DMS79 (cell line): ENCODE data around the gene NDC1.
"Not testable (repeated sequence)": the region's sequence is repeated elsewhere in the genome, so short reads cannot be mapped to it uniquely, and the experiment has no call there.

Experiments
- DNase-seq: peaks from one replicate; lab custom pipeline; 2025; lab: John Stamatoyannopoulos, UW

NDC1 gene

GRCh38 chr1:53765657-53766056 is 72.4 kb downstream of the NDC1 start:
- no peak for DNase-seq

DNA sequence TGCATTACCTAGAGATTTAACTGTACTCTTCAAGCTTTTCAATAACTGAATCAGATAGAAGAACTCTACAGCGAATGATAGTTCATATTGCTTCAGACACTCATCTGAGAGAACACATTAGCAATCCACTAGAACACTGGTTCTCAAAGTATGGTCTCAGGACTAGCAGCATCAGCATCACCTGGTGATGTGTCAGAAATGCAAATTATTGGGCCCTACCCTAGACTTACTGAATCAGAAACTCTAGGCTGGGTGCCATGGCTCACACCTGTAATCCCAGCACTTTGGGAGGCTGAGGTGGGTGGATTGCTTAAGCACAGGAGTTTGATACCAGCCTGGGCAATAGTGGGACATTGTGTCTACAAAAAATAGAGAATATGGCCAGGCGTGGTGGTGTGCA is 74.2 kb downstream of the NDC1 start:
- no peak for DNase-seq

DNA sequence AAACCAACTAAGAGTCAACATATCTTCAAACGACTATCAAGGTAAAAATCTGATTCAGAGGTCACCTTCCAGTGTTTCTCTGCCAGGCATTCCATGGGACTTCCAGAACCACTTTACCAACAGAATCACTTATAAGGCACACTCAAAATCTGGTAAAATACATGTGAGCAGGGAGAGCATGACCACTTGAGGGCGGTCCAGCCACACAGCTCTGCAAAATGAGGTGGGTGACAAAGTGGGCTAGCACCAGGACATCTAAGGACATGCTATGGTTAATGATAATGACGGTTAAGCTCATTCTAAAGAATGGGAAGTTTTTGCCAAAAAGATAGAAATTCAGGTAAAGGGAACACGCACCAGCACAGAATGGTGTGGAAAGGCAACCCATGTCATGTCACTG is 74.6 kb downstream of the NDC1 start:
- no peak for DNase-seq

- DNase-seq: not testable (repeated sequence)
Observed at GRCh38 chr1:53760497-53760896, 77.6 kb downstream of the NDC1 start.

- no peak for DNase-seq
Observed at GRCh38 chr1:53755874-53756273, 82.2 kb downstream of the NDC1 start.

GRCh38 chr1:53754484-53755312 is 83.4 kb downstream of the NDC1 start:
- peak; percentile 3 for DNase-seq

- no peak for DNase-seq
Observed at GRCh38 chr1:53752281-53752680, 85.8 kb downstream of the NDC1 start.

GRCh38 chr1:53747841-53748240 is 90.3 kb downstream of the NDC1 start:
- DNase-seq: no peak

GRCh38 chr1:53740621-53741105 is 97.4 kb downstream of the NDC1 start:
- no peak for DNase-seq

GRCh38 chr1:53739109-53739681 is 98.9 kb downstream of the NDC1 start, which contains the start of gene GLIS1:
Gene GLIS1, minus strand, starts transcription at chr1:53739164. Its CDS starts 1,100 bp downstream, at chr1:53738064.
- peak; percentile 13 for DNase-seq

DNA sequence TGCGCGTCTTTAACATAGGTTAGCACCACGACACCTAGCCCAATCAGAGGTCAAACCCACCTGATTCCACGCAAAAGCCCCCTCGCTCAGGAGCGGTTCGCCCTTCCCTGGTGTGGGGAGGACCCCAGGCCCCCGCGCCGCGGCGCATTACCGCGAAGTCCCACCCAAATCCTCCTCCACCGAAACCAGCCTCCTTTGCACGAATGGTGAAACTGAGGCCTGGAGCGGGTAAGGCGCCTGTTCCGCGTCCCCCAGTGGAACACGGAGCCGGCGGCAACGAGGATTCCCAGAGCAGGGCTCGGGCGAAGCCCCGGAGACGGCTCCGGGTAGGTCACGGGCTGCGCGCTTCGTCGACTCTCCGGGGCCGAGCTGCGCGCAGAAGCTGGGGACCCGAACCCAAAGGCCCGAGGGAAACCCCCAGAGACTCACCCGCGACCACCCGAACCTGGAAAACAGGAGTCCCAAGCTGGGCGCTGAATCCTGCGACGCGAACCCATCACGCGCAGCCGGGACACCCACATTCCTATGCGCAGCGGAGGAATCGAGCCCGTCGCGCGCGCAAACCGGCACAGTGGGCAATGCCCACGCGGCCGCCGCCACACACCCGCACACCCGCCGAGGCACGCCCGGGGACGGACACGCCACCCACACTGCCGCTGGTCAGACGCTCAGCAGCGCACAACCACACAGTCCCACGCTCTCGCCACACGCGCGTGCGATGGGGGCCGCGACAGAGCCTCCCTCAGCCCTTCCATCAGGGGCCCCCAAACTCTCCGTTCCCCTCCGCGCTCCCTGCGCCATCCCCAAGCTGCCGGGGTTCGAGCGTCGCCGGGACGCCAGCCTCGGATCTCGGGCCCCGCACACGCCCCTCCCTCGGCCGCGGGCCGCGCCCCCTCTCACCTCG is 99.6 kb downstream of the NDC1 start:
- no peak for DNase-seq

DNA sequence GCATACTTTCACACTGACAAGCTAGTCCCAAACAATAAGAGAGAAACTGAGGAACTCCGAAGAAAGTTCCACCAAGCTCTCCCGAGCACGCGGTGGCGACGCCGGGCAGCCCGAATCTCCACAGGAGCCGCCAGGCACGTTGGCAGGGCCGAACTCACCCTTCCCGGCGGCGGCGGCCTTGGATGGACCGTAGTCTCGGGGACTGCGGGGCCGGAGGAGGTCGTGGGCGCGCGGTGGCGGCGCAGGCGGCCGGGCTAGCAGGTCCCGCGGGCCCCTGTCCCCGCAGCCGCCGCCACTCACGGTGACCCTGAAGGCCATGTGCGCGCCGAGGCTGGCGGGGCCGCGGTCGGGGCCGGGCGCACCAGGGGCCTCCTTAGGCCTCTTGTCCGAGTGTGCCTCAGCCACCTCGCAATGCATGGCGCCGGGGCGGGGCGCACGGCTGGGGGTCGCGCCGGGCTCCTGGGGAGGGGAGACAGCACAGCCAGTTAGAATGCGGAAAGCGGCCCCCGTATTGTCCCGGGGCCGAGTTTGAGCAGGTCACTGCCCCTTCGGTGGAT is 100.4 kb downstream of the NDC1 start:
- DNase-seq: no peak

GRCh38 chr1:53736290-53736689 is 101.8 kb downstream of the NDC1 start:
- no peak for DNase-seq

GRCh38 chr1:53735681-53736080 is 102.4 kb downstream of the NDC1 start:
- DNase-seq: no peak

DNA sequence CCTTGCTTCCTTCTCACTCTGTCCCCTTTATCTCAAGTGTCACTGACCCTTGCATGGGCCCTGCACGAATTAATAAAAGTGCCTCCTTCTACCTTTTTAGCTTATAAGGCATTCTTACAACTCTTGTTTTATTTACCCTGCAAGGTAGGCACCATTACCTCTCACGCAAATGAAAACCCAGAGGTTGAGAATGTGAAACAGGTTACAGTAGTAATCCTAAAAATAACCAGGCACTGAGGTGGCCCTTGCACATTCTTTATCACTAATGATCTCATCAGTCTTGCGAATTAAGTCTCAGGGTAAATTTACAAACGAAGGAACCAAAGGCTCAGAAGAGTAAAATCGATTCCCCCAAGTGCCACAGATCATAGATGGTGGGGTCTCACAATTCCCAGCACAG is 102.8 kb downstream of the NDC1 start:
- no peak for DNase-seq

DNA sequence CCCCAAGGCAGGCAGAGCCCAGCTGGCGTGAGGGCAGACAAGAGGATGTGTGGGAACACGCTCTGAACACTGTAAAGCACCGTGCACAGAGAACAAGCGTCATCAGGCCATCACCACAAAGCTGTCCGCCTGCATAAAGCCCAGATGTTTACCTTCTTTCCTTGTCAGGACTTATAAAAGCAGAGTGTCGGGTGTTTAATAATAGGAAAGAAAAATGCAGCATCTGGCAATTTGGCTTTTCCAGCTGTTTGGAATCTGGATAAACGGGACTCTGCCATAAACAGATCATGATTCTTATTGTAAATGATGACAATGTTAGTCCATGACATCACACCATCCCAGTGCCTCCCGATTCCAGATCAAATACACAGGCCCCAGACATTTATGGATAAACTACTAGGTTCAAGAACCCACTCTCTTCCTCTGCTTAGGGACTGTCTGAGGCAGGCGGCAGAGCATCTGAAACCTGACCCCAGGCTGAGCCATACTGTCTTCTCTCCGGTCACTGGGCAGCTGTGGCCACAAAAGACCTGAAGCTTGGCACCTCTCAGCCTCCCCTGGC is 103.4 kb downstream of the NDC1 start:
- DNase-seq: no peak

DNA sequence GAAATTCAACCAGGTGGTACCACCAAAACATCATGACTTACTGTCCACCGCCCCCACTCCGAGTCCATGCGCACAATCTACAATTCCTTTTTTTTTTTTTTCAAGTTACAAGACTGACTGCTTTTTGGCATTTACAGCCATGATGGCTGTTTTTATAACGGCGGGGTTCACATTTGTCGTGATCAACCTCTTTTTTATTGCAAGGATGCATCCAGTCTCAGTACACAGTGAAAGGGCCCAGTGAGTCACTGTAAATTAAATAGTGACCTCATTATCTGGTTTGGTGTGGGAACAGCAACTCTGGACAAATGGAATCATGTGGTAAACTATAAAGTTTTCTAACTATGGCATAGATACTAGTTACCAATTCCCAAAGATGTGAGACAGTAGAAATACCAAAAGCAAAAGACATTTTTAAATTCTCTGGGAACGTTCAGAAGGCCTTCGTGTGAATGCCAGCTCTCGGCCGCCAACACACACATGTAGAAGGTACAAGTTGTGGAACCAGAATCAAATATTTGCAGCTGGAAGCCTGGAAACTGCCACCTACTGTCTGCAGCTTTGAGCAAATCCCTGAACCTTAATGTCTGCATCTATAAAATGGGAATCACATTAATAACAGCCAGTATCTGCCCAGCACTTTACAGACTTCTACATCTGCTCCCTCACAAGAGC is 104.0 kb downstream of the NDC1 start:
- DNase-seq: no peak

- no peak for DNase-seq
Observed at GRCh38 chr1:53733447-53733931, 104.6 kb downstream of the NDC1 start.

GRCh38 chr1:53732912-53733317 is 105.2 kb downstream of the NDC1 start:
- no peak for DNase-seq

DNA sequence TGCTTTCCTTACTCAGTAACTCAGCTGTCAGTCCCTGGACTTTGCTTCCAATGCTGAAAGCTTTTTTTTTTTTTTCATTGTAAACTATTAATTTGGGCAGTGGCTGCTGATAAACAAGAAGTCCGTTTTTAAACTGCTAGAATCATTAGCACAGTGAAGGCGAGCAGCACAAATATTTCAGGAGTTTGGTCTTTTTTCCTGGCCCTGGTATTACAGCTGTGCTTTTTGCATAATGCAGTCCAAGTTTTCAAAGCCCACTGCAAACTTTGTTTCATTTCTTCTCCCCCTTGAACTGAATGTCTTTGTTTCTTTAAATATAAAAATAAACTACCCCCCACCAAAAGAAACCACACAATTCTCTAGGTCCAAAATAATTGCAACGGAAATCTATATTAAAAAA is 105.7 kb downstream of the NDC1 start:
- no peak for DNase-seq

DNA sequence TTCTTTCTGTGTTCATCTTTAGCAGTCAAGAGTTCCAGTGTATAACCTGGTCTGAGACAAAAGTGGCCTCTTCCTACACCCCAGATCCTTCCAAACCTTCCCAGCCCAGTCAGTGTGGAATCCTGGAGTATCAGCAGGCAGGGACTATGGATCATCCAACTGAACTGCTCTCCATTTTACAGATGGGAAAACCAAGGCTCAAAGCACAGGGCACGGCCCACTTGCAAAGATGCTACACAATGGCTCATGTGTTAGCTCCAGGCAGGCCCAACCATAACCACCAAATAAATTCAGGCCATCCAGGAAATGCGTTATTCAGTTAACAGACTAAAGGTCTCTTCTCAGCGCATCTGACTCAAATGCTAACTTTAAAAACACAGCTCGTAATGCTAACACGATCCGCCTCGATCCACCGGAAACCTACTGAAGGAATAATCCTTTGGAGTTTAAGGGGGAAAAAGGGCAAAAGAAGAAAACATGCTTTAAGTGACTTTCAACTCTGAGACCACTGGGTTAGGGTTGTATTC is 106.3 kb downstream of the NDC1 start:
- DNase-seq: no peak
